HUDEP-2 (cell line): ENCODE results near the gene C9orf78.
A peak's percentile ranks its signal among the peaks of the same experiment; 100 is the strongest.

Experiments used
- DNase-seq, 76 experiments: peaks; one replicate each; lab custom pipeline; 2025; ENCODE audit not compliant: unreplicated experiment in 76 of 76; lab: John Stamatoyannopoulos, UW

Gene C9orf78

DNA sequence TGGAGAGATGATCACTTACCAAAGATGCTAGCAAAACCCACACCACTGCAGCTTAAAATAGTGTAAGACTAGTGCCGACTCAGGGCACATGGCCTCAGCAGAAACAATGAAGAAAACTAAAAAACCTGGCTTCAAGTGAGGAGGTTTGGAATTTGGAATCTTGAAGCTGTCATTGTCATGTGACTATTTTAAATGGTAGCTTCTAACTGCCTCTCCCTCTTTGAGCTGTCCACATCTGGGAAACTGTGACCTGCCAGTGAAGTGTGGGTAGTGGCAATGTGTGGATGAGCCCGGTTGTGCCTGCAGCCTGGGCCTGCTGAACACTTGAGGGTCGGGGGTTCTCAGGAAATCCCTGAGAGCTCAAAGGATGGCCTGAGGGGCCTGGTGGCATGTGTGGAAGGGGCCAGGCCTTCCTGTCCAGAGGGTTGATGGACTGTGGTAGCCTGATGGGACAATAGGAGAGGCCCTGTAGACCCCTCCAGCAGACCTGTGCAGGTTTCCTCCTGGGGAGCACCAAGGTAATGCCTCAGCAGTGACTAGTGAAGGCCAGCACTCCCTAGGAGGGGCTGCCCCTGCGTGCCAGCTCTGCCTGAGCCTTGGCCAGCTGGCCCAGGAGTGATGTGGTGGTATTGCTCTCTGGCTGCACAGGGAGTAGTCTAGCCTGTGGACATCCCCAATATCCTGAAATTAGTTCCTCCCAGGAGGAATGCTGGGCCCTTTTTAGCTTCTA, 13.8 kb upstream of the C9orf78 start:
- no peak for DNase-seq

DNA sequence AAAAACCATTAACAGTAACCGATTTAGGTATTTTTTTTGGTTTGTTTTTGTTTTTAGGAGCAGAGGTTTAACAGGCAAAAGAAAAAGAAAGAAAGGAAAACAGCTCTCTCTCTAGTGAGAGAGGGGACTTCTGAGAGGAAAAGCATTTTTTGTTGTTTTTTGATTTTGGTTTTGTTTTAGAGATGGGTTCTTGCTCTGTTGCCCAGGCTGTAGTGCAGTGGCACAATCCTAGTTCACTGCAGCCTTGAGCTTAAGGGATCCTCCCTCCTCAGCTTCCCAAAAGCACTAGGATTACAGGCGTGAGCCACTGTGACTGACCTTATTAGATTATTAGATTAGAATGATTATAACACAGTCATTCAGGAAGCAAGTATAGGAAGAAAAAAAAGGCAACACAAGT, 10.3 kb upstream of the C9orf78 start:
- DNase-seq, result no peak

DNA sequence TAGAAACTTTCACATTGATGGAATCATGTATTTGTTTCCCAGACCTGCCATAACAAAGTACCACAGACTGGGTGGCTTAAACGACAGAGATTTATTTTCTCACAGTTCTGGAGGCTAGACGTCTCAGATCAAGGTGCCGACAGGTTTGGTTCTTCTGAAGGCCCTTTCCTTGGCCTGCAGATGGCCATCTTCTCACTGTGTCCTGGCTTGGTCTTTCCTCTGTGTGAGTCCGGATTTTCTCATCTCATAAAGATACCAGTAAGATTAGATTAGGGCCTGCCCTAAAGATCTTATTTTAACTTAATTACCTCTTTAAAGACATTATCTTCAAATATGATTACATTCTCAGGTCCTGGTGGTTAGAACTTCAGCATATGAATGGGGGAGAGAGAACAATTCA, 6.0 kb upstream of the C9orf78 start:
- no peak for DNase-seq

DNA sequence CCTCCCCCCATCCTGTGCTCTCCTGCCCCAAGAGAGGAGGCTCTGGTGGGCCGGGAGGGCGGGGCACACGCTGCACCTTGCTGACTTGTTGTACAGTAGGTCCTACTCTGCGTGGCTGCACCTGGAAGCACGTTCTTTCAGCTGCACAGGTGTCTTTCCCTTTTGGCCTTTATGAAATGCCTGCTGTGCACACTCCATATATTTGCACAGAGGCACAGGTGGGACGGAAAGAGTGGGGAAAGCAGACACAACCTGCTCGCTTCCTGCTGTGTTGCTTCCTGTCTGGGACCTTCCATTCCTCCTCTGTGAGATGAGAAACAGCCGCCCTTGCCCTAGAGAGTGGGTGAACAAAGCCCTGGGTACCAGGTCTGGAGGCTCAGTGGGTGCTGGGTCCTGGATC, 5.0 kb upstream of the C9orf78 start:
- DNase-seq, result no peak

DNA sequence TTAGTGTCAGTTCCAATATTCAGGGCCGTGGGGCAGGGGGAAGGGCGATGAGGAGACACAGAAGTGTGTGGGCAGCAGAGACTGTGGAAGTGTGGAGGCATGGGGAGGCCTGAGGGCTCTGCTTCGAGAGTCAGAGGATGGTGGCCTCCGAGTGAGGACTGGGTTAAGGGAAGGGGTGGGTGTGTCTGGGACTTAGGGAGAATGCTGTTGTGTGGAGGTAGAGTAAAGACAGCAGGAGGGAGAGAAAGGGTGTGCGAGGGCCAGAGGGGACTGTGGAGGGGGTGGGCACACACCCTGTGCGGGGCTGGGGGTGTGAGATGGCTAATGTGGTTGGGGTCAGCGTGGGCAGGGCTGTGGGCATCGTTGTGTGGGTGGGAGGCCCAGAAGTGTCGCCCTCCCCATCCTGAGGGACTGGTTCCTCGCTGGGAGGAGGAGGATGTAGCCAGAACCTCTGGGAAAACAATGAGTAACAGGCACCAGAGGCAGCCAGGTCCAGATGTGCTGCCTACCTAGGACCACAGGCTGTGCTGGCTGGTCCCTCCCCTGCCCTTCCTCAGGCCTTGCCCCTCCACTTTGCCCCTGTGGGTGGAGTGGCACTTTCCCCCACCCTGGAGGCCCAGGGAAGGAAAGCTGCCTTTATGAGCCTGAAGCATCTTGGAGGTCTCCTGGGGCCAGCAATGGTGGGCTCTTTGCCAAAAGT, 4.4 kb upstream of the C9orf78 start:
- DNase-seq, result no peak

DNA sequence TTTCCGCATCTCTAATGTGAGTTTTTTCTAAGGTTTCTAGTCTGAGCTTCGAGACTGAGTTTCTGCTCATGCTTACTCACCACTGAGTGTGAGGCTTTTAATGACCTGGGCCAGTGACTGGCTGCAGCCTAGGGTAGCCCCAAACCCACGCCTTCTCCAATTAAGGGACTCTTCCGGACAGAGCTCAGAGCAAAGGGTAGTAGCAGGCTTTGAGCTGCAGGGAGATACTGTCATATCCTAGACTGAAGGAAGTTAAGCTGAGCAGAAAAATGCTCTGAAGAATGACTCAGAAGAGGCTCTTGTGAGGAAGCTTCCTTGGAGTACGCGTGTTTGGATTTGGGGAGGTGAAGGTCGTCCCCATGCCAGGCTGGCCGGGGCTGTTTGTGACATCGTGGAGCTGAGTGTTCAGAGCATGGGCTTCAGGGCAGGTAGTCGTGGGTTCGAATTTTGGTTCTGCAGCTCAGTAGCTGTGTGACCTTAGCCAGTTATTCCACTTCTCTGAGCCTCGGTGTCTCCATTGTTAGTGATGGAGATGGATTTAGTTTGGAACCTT, 3.7 kb upstream of the C9orf78 start:
- DNase-seq, result no peak

DNA sequence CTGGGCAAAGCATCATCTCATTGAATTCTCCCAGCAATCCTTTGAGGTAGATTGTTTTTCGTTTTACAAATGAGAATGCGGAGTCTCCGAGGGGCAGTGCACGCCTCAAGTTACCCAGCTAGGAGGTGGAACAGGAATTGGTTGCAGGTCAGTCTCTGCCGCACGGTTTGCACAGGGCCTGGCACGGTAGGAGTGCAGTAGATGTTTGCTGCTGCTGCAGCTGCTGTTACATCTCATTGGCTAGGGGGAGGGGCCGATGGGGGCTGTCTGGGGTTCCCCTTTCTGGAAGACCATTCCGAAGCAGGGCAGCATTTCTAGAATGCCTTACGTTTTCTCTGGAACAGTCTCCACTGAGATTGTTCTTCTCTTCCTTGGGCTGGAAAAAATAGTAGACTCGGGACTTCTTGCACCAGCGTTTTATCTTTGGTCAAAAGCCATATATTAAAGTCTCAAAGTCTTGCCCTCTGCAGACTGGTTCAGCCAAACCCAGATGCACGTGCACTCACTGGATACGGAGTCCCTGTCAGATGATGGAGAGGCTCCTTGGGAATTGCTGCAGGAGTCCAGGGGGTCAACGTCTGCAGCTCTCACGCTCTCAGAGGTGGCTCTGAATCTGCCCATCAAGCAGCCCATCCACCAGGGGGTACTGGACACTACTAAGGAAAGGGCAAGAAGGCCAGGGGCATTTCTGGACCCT, 1.4 kb upstream of the C9orf78 start:
- peak in 5 of 76 experiments; percentile 9 to 18 (median 13) for DNase-seq

DNA sequence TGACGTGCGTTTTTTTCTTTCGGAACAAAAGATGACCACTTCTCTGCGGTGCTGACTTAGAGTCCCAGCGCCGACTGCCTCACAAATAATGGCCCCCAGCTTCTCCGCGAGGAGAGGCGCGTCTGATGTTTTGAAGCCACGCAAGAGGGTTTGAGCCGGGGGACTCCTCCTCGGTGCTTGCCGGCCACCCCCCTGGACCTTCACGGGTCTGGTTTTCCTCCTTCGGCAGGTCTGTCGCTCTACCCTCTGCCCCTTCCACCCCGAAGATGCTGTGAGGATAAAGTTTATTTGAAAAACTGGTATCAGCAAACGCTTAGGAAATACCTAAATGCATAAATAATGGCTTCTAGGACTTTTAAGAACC, 767 bp upstream of the C9orf78 start:
- DNase-seq, result no peak

DNA sequence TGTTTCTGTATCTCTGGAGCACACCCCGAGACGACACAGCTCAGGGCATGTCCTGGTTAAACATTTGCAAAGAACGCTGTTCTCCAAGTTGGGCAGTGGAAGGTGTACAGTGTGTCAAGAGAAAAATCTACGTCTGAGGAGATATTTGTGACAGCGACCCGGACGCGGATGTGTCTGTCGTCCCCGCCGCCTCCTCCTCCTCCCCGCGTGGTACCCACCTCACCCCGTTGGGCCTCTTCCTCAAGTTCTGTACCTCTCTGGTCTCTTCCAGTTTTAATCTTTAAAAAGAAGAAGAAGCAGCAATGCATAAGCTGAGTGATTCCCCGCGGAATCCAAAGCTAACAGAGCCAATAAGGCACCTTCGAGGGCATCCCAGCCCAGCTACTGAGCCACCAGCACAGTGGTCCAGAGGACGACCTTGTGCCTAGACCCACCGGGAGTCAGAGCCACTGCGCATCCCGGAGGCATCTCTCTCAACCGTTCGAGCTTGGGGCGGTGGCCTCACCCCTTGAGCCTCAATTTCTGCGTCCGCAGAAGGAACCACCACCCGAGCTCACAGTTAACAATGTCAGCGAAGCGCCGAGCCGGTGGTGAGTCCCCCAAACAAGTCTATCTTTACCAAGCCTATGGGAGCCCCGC, 467 bp downstream of the C9orf78 start:
- DNase-seq, result peak in 3 of 76 experiments; percentile 7 to 45 (median 36)

DNA sequence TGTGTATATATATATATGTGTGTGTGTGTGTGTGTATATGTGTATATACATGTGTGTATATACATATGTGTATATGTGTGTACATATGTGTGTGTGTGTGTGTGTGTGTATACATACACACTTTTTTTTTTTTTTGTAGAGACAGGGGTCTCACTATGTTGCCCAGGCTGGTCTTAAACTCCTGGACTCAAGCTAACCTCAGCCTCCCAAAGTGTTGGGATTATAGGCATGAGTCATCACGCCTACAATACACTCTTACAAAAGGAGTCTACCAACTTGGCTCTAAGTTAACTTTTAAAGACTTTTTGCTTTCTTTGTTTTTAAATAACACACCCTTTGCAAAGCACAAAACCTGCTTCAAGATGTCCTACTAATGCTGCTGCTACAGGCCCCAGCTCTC, 2.1 kb downstream of the C9orf78 start:
- no peak for DNase-seq

DNA sequence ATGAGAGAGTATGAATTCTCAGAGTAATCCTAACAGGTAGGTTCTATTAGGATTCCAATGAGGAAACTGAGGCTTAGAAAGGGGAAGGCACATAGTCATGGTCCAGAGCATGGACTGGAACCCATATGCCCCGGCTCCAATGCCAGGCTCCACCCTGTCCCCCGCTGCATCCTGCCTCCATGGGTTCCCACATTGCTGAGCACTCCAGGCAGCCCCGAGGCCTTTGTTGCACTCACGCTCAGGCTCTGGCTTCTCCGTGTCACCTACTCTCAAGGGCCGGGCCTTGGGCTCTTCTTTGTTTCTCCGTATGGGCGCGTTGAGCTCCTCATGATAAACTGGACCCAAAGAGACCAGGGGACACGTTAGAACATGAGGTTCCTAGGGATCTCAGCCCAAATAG, 6.1 kb downstream of the C9orf78 start:
- DNase-seq, result no peak

DNA sequence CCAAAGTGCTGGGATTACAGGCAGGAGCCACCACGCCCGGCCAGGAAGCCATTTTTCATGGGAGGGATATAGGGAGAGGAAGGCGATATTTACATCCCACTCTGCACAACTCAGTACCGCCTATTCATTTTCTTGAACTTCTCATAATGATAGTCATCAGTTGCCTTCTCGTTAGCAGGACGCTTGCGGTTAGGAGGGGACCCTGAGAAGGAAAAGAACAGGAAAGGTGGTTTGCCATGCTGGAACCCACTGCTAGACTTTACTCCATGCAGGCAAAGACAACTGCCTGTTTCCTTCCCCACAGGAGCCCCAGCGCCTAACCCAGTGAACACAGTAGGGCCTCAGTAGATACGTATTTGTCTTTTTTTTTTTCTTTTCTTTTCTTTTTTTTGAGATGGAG, 7.0 kb downstream of the C9orf78 start:
- no peak for DNase-seq

DNA sequence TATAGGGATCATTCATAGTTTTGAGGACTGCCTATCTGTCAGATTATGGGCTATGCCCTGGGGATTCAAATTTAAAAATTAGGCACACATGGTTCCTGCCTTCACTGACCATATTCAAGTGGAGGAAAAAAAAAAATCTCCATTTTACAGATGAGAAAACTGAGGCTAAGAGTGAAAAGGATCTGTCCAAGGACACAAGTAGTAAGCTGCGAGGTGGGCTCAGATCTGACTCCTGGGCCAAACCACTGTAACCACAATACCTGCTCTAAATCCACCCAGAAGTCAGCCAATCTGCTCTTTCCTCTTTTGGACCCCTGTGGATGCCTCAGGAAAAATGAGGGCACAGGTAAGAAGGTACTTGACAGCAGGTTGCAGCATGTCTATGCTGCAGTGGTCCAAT, 8.3 kb downstream of the C9orf78 start:
- no peak for DNase-seq

DNA sequence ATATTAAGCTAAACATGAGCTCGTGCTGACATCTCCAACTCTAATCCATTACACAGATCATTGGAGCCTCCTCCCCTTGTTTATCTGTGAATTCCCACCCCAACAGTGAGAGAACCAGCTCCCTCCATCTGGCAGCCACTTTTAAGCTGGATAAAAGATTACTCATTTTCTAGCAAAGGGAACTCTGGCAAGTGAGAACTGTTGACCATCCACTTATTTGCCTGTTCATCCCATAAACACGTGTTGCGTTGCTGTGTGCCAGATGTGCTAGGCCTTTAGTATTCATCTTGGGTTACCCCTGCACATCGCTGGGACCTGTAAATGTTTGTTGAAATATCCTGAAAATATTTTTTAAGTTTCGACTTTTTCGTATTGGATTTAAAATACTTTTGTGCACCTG, 8.7 kb downstream of the C9orf78 start:
- peak in 17 of 76 experiments; percentile 14 to 63 (median 29) for DNase-seq

DNA sequence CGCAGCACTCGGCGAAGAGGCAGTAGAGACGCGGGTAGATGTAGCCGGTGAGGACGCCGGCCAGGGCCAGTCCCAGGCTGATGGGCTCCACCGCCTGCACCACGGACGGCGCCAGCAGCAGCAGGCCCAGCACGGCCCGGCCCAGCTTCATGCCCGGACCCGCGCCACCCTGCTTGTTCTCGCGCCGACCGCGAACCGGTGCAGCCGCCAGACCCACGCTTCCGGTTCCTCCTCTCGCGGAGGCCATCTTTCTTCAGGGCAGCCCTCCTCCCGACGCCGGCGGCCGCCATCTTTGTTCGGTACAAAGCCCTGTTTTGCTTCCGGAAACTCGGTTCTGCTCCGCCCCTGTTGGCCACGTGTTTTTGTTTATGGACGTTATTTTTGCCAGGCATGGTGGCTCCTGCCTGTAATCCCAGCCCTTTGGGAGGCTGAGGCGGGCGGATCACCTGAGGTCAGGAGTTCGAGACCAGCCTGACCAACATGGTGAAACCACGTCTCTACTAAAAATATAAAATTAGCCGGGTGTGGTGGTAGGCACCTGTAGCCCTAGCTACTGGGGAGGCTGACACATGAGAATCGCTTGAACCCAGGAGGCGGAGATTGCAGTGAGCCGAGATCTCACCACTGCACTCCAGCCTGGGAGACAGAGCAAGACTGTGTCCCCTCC, 11.0 kb downstream of the C9orf78 start, which contains the start of gene TOR1A:
TOR1A (minus strand) TSS at position 202 of the 667 bp plus-strand sequence; CDS start at position 151, 51 bp downstream.
- DNase-seq, result peak in 75 of 76 experiments; percentile 17 to 95 (median 88)

DNA sequence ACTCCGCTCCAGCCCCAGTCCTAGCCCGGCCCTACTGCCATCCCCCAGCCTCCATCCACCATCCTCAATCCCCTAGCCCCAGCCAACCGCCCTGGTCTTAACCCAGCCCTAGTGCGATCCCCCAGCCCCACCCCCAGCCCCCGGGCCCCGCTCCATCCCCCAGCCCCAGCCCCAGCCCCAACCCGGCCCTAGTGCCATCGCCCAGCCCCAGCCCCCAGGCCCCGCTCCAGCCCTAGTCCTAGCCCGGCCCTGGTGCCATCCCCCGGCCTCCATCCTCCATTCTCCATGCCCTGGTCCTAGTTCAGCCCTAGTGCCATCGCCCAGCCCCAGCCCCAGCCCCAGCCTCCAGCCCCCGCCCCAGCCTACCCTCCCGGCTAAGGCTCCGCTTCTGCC, 11.5 kb downstream of the C9orf78 start:
- DNase-seq, result no peak

DNA sequence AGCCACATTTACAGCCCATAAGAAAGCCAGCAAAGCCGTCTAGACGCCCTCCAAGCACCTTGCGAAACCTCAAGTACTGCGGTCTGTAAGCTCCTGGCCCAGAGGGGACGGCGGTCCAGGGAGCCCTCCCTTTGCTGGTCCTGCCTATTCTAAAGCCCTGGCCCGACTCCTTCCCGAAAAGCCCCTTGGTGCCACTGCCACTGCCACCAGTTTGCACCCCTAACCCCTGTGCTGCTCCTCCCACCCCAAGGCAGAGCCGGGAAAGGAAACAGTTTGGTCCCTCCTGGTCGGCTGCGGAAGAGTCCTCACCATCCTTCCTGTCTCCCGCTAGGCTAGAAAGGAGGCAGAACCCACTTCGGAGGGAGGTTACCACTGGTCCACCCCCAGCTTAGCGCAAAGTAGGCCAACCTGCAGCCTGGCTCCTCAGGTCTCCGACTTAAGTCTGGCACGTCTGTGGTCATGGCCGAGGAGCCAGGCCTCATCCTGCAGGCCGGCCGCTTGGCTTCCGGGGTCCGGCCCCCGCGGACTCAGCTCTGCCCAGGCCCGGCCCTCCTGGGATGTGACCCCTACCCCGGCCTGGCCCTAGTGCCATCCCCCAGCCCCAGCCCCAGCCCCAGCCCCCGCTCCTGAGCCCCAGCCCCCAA, 12.1 kb downstream of the C9orf78 start:
- peak in 2 of 76 experiments; percentile 9 to 17 for DNase-seq

DNA sequence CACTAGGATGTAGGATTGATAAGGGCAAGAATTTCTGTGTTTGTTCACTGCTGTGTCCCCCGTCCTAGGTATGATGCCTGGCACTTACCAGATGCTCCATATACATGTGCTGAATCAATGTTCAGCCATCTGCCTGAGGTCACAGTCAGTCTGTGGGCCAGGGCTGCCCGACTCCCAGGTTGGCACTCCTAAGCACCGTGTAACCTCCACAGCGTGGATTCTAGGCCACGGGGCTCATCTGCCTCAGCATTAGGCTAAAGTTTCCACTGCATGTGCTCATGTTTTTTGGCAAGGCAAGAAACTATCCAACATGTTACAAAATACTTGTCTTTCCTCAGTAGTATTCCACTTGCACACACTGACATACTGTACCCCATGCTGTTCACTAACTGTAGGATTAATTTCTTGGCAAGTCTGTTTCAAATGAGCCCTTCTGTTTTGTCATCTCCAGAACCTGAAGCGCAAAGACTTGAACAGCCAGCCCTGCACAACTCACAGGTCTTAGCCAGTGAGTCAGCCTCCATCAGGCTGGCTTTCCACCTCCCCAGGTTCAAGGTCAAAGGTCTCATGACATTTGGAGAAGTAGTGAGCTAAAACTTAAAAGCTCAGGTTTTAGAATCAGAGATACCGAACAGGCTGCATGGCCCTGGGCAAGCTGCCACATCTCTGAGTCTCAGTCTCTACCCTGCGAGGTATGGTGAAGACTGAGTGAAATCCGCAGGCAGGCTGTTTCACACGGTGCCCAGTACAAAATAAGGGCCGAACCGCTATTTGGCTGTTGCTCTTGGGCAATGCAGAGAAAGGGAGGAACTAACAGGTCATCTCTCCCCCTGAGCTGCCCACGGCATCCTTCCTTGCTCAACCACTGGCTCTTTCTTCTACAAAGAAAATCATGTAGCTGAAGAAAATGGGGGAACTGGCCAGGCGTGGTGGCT, 18.3 kb downstream of the C9orf78 start:
- DNase-seq, result no peak

DNA sequence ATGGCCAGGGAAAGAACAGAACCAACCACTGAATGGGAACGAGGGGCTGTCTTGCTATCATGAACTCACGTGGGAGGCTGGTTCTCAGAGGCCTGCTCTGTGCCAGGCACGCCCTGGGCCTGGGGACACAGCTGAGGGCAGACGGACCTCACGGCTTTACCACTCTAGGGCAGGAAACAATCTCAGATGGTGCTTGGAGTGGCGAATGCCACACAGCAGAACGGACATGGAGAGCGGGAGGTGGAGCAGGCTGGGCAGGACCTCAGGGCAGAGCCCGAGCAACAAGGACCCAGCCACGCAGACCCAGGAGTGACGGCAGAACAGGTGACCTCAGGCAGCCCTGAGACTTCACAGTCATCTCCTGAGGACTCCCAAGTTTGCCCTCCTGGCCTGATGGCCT, 19.8 kb downstream of the C9orf78 start:
- DNase-seq, result no peak
